Hepatocyte (in vitro differentiated cells): ENCODE measurements around the gene CMIP.

Source experiments
- EZH2 ChIP-seq: fragments of 200-600 bp; sonication (generic); IDR thresholded peaks from 2 replicates; pipeline ENCODE4 v1.6.1; 2016; ENCODE audit warnings: antibody characterized with exemption, mild to moderate bottlenecking, borderline replicate concordance
- EZH2phosphoT487 ChIP-seq: fragments of 200-600 bp; sonication (generic); IDR thresholded peaks from one replicate; pipeline ENCODE4 v1.6.1; 2018; ENCODE audit warnings: antibody characterized with exemption, mild to moderate bottlenecking, low read depth, moderate library complexity; ENCODE audit not compliant: unreplicated experiment, severe bottlenecking
- TF ChIP-seq, protein P1 (sequence below): fragments of 200-600 bp; sonication (generic); IDR thresholded peaks from 2 replicates; pipeline ENCODE4 v1.5.1; 2016; ENCODE audit warnings: antibody characterized with exemption, mild to moderate bottlenecking; ENCODE audit not compliant: poor library complexity

- TF ChIP-seq, protein P1, sequence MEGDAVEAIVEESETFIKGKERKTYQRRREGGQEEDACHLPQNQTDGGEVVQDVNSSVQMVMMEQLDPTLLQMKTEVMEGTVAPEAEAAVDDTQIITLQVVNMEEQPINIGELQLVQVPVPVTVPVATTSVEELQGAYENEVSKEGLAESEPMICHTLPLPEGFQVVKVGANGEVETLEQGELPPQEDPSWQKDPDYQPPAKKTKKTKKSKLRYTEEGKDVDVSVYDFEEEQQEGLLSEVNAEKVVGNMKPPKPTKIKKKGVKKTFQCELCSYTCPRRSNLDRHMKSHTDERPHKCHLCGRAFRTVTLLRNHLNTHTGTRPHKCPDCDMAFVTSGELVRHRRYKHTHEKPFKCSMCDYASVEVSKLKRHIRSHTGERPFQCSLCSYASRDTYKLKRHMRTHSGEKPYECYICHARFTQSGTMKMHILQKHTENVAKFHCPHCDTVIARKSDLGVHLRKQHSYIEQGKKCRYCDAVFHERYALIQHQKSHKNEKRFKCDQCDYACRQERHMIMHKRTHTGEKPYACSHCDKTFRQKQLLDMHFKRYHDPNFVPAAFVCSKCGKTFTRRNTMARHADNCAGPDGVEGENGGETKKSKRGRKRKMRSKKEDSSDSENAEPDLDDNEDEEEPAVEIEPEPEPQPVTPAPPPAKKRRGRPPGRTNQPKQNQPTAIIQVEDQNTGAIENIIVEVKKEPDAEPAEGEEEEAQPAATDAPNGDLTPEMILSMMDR, result no peak
- no peak for TF ChIP-seq EZH2phosphoT487
- no peak for TF ChIP-seq EZH2
Observed at GRCh38 chr16:81600275-81600674, 155.7 kb downstream of the CMIP start.
